NCI-H345 treated with DMSO at 0.1 percent for 48 hours (cell line): Measurements from ENCODE around the gene BFSP2.

Experiments
- DNase-seq: peaks from one replicate; lab custom pipeline; 2025; ENCODE audit not compliant: unreplicated experiment; lab: John Stamatoyannopoulos, UW

The BFSP2 gene

DNA sequence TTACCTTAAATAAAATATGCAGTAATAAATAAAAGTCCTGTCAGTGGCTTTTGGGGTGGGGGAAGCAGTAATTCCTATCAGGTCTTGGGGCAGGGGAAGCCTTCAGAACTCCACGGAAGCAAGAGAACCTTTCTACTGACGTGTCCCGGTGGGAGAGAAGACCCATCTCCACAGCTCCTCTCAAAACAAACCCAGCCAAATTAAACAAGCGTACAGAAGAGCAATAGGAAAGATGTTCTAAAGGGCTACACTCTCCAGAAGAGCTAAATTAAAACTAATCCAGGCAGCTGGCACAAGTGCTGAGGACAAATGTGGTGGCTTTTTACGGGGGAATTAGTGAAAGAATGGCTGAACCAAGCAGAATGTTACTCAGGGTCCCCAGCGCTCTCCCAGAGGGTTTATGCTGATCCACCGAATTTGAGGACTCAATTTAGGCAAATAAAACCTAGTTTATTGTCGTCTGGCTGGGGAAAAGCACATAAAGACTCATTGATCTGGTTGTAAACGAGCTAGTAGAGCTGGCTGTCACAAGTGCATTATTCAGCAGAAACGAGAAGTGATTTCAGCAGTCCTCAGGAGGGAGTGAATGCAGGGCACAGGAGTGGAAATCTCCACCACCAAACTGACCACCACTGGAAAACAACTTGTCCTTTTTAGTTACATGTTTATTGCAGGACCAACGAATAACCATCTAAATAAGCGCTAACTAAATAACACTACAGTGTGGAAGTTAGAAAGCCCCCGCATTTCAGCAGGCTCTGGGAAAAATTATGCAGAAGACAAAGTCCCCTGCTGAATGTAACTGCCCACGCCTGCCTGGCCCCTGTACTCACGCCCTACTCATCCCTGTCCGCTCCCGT, 13.5 kb downstream of the BFSP2 start:
- DNase-seq: no peak

- no peak for DNase-seq
Observed at GRCh38 chr3:133414021-133414392, 14.2 kb downstream of the BFSP2 start.

GRCh38 chr3:133418361-133418760, 18.5 kb downstream of the BFSP2 start:
- no peak for DNase-seq

- no peak for DNase-seq
Observed at GRCh38 chr3:133419151-133419909, 19.5 kb downstream of the BFSP2 start.

- no peak for DNase-seq
Observed at GRCh38 chr3:133424937-133425869, 25.3 kb downstream of the BFSP2 start.

- no peak for DNase-seq
Observed at GRCh38 chr3:133425898-133426297, 26.0 kb downstream of the BFSP2 start.

DNA sequence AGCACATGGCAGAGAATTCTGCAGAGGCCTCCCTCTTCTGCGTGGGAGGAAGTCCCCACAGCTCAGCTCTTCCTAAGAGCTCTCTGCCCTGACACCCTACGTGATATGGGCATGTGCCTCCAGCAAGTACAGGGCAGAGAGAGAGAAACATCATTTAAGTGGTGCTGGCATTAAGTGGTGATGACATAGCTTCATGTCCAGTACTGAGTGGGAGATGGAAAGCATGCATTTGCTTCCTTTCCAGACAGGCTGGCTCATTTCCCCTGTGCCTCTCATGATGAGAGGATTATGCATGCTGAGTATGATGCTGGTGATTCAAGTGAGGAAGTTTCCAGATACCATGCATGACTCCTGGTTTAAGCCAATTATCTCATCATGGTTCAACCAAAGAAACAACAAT, 26.9 kb downstream of the BFSP2 start:
- no peak for DNase-seq

- DNase-seq: no peak
Observed at GRCh38 chr3:133428552-133428951, 28.7 kb downstream of the BFSP2 start.

- DNase-seq: no peak
Observed at GRCh38 chr3:133429063-133429462, 29.2 kb downstream of the BFSP2 start.

- DNase-seq: no peak
Observed at GRCh38 chr3:133439563-133439962, 39.7 kb downstream of the BFSP2 start.

- no peak for DNase-seq
Observed at GRCh38 chr3:133440652-133441051, 40.8 kb downstream of the BFSP2 start.

- no peak for DNase-seq
Observed at GRCh38 chr3:133441867-133442270, 42.0 kb downstream of the BFSP2 start.

GRCh38 chr3:133442518-133442917, 42.7 kb downstream of the BFSP2 start:
- DNase-seq: no peak

DNA sequence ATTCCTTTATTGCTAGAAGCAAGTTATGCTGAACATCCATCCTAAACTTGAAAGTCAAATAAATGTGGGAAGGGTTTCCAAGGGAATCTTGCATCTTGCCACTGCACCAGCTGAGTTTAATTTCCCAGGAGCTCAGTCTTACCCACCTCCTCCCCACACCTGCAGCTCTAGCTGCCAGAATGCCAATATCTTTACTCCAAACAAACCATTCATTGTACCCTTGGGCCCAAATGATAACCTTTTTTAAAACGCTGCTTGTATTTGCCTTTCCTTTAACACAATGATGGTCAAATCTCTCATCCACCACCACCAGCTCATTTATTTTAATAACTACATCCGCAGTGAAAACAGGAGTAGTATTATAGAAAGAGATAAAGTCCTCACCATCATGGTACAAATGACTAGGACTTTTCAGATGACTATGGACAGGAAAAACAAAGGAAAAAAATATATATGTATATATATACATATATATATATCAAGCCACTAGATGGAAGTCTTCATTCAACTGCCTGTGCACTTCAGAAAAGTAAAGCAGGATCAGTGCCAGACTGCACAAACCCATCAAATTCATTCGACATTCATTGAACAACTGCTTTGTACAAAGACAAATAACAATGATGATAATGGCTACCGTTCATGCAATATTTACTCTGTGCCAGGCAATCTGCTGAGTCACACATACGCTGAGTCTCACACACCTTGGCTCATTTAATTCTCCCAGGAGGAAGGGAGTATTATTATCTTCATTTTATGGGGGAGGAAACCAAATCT, 44.0 kb downstream of the BFSP2 start:
- no peak for DNase-seq

GRCh38 chr3:133444423-133444774, 44.5 kb downstream of the BFSP2 start:
- DNase-seq: no peak

DNA sequence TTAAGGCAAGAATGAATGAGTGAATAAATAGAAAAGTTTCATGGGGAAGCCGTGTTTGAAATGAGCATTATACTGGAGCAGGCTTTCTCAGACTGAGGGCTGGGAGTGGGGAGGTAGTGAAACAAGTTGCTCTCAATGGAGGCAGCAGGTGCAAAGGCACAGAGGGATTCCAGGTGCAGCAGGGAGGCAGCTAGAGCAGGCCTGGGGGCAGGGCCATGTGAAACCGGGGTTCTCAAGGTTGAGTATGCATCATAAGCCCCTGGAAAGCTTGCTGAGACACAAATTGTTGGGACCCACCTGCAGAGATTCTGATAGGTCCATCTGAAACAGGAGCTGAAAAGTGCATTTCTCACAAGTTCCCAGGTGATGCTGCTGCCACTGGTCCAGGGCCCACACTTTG, 45.3 kb downstream of the BFSP2 start:
- DNase-seq: no peak

DNA sequence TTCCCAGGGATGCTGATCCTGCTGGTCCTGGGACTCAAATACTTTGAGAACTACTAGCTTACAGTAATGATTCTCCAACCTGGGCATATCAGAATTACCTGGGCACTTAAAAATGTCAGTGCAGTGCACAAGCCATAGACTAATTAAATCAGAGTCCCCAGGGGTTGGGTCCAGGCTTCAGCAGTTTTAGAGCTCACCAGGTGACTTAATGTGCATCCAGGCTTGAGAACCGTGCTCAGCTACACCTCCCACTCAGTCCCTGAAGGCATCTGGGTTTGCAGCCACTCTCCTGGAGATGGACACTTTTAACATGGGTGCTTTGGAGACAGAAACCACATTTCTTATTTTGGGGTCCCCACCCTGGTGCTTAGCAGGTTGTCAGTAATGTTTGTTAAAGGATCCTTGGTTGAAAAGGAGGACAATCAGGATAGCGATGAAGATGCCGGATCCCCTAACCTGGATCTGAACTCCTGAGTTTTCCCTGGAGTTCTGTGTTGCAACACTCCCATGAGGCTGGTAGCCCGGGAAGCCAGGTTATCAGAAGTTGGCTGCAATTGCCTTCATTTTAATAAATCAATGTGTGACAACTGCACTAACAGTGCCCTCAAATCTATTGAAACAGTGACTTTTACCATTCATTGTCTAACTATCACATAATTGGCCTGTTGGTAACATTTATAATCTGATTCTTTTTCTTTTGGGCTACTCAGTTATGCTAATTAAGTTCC, 48.1 kb downstream of the BFSP2 start:
- DNase-seq: no peak

- no peak for DNase-seq
Observed at GRCh38 chr3:133448478-133449122, 48.7 kb downstream of the BFSP2 start.

DNA sequence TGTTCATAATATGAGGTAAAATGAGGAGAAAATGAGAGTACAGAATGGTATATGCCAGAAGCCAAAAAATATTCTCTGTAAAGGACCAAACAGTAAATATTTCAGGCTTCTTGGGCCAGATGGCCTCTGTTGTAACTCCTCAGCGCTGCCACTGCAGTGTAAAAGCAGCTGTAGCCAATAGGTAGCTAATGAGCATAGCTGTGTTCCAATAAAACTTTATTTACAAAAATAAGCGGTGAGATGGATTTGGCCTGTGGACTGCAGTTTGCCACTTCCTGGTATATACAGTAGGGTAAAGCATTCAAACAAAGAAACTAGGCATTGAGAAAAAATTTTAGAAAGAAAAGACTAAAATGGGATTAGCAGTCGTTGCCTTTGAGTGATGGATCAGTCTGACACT, 51.5 kb downstream of the BFSP2 start:
- no peak for DNase-seq
